Uterus (tissue), 4 donors: Measurements from ENCODE around the gene PPT1. TPM values are rescaled to one million over a fixed set of nuclear protein-coding genes. Genes with fewer than 3 reads are reported as not detected.

Experiments used
- DNase-seq, 2 donors: peaks; one replicate each; pipeline ENCODE4 v3.0.0-alpha.2; 2019 to 2020
- H3K27ac ChIP-seq, 2 donors: fragments of 200-600 bp; sonication (generic); 1 replicate in 1 of 2; 2 replicates in 1 of 2; pipeline ENCODE4 v1.5.1; 2016 to 2018
- H3K27me3 ChIP-seq, 2 donors: fragments of 200-600 bp; sonication (generic); one replicate each; pipeline ENCODE4 v1.5.1; 2018 to 2019; ENCODE audit warnings: control low read depth in 1 of 2
- H3K36me3 ChIP-seq, 2 donors: fragments of 200-600 bp; sonication (generic); one replicate each; pipeline ENCODE4 v1.5.1; 2019; ENCODE audit warnings: control low read depth in 1 of 2
- H3K4me1 ChIP-seq, 2 donors: fragments of 200-600 bp; sonication (generic); one replicate each; pipeline ENCODE4 v1.5.1; 2018 to 2019; ENCODE audit warnings: control low read depth in 1 of 2
- H3K4me3 ChIP-seq, 2 donors: fragments of 200-600 bp; sonication (generic); 1 replicate in 1 of 2; 2 replicates in 1 of 2; pipeline ENCODE4 v1.5.1; 2018 to 2019; ENCODE audit warnings: mild to moderate bottlenecking in 1 of 2
- H3K9me3 ChIP-seq, 2 donors: fragments of 200-600 bp; sonication (generic); one replicate each; pipeline ENCODE4 v1.5.1; 2019; ENCODE audit warnings: control low read depth in 1 of 2
- POLR2A ChIP-seq, 2 donors: fragments of 450-650 bp; IDR thresholded peaks; one replicate each; pipeline ENCODE4 v1.6.1; 2016; ENCODE audit warnings: antibody characterized with exemption in 2 of 2, mild to moderate bottlenecking in 1 of 2, moderate library complexity in 1 of 2
- intact Hi-C: fragments of 100-400 bp; cut with DNase I; formaldehyde crosslinking; loops from one replicate; pipeline ENCODE4 v1.15.1; 2023; ENCODE audit warnings: low total_unique reads
- total RNA-seq, 4 donors: library from RNA; depleted of rRNA in 3 of 4; stranded (reverse); fragments of >200 nt in 3 of 4; gene quantifications; one replicate each; pipeline versions ENCODE4 v1.1.0 to v1.2.4, GENCODE V29; 2014 to 2023
- TF ChIP-seq, protein P1 (sequence below), 4 experiments: fragments of 200-600 bp in 2 of 4; fragments of 450-650 bp in 2 of 4; sonication (generic) in 2 of 4; IDR thresholded peaks; one replicate each; pipeline ENCODE4 v1.5.1; 2016 to 2019; ENCODE audit warnings: antibody characterized with exemption in 4 of 4, mild to moderate bottlenecking in 2 of 4, moderate library complexity in 1 of 4
- donor health status: DM: yes; HTN: yes; CAD: no.

PPT1 gene
- total RNA-seq, 4 donors from 2014 or later = 81.7 to 123 (median 94.5) TPM

DNA sequence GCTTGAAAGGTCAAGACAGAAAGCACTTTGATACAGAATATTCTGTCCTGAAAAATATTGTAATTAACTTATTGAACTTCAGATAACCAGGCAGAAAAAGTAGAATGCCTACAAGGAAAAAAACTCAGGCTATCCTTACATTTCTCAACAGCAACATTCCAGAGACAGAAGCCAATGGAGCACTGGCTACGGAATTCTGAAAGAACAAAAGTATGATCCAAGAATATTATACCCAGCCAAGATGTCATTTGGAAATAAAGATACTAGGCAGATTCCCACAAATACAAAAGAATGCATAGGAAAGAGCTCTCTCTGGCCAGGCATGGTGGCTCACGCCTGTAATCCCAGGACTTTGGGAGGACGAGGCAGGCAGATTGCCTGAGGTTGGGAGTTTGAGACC lies 5.8 kb upstream of the PPT1 start:
- Histone ChIP-seq H3K4me1 (no peaks in the 10 kb centered on the region), H3K27me3 (no peaks in the 10 kb centered on the region), H3K36me3 (no peaks in the 10 kb centered on the region), H3K9me3 (peaks cover 0 to 3% of the 10 kb centered on the region in 2 donors), H3K27ac (no peak overlapping the region), H3K4me3 (no peak overlapping the region)
- TF ChIP-seq, protein P1, sequence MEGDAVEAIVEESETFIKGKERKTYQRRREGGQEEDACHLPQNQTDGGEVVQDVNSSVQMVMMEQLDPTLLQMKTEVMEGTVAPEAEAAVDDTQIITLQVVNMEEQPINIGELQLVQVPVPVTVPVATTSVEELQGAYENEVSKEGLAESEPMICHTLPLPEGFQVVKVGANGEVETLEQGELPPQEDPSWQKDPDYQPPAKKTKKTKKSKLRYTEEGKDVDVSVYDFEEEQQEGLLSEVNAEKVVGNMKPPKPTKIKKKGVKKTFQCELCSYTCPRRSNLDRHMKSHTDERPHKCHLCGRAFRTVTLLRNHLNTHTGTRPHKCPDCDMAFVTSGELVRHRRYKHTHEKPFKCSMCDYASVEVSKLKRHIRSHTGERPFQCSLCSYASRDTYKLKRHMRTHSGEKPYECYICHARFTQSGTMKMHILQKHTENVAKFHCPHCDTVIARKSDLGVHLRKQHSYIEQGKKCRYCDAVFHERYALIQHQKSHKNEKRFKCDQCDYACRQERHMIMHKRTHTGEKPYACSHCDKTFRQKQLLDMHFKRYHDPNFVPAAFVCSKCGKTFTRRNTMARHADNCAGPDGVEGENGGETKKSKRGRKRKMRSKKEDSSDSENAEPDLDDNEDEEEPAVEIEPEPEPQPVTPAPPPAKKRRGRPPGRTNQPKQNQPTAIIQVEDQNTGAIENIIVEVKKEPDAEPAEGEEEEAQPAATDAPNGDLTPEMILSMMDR (IDR thresholded peaks at IDR 0.05) = no peak
- TF ChIP-seq POLR2A (IDR thresholded peaks at IDR 0.05) = no peak
- DNase-seq = no peak
- intact Hi-C loops = no loop called here

DNA sequence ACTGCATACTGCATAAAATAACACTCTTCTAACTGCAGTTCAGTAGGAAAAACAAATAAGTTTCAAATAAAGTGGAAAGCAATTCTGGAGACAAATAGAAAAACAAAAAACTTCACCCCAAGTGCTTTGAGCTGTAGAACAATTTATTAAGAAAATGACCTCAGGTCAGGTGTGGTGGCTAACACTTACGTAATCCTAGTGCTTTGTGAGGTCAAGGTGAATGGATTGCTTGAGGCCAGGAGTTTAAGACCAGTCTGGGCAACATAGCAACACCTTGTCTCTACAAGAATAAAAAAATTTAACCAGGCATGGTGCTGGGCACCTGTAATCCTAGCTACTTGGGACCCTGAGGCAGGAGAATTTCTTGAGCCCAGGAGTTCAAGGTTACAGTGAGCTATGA lies 5.0 kb upstream of the PPT1 start:
- Histone ChIP-seq H3K4me3 (no peak overlapping the region), H3K9me3 (peaks cover 0 to 3% of the 10 kb centered on the region in 2 donors), H3K36me3 (no peaks in the 10 kb centered on the region), H3K4me1 (no peaks in the 10 kb centered on the region), H3K27ac (no peak overlapping the region), H3K27me3 (no peaks in the 10 kb centered on the region)
- intact Hi-C loops = no loop called here
- no peak for DNase-seq
- no peak for TF ChIP-seq POLR2A (IDR thresholded peaks at IDR 0.05)
- TF ChIP-seq, protein P1 (IDR thresholded peaks at IDR 0.05) = no peak

DNA sequence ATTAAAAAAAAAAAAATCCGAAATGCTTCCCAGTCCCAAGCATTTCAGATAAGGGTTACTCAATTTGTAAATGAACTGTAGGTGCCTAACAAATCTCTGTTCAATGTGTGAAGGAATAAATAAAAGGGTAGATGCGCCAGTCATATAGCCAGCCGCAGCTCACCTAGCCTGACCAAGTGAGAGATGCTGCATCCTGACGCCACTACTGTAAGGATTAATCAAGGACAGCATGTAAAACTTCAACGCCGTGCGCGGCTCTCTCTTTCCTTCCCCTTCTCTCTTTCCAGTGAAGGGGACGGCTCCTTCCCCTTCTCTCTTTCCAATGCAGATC lies 441 bp downstream of the PPT1 start:
- peak overlapping the region; percentile 75 to 77 for H3K27ac ChIP-seq
- TF ChIP-seq, protein P1 (IDR thresholded peaks at IDR 0.05) = no peak
- TF ChIP-seq POLR2A (IDR thresholded peaks at IDR 0.05) = no peak

DNA sequence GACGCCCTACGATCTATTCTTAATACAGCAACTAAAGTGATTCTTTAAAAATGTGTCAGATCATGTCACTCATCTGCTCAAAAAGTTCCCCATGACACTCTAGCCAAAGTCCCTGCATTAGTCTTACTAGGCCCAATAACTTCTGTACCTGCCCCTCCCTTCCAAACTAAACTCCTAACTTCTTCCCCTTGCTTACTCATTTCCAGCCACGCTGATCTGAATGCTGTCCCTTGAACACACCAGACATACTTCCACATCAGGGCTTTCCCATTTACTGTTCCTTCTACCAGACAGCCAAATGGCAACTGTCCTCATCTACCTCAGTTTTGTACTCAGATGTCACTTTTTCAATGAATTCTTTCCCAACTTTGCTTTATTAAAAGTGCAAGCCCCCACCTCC lies 1.2 kb downstream of the PPT1 start:
- no peaks in the 10 kb centered on the region for H3K27me3 ChIP-seq
- intact Hi-C loops = no loop called here
- DNase-seq = no peak

More for the DNA sequence above, 441 bp downstream of the PPT1 start:
- no peaks in the 10 kb centered on the region for H3K4me1 ChIP-seq
- H3K36me3 ChIP-seq = no peaks in the 10 kb centered on the region
- no peaks in the 10 kb centered on the region for H3K27me3 ChIP-seq
- intact Hi-C loops = no loop called here
- DNase-seq = no peak
- H3K9me3 ChIP-seq = peaks cover 0 to 3% of the 10 kb centered on the region in 2 donors
- peak overlapping the region; percentile 83 to 90 for H3K4me3 ChIP-seq

DNA sequence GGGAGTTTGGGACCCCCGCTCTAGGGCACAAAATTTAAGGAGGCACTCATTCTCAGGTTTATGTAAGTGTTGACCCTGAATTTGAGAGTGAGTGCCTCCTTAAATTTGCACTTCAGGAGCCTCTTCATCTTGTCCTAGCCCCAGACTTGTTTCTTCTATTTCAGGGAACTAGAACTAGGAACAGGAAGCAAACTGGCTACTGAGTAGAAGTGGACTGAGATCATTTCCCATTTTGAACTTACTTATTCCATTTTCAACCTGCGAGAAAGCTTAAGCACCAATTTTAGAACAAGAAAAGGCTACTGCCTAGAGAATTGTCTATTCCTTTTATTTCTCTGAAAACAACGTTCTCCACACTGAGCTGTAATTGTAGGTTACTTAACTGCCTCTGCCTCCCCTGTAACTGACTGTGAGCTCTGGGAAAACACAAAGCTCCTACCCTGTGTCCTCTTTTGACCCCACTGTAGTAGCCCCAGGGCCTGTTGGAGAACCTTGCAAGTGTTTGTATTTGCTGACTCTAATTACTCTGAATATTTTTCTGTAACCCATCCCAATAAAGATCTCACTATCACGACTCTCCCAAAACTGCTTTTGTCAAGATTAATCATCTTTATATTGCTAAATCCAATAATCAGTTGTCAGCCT lies 2.5 kb downstream of the PPT1 start:
- H3K4me3 ChIP-seq = no peak overlapping the region
- H3K27ac ChIP-seq = no peak overlapping the region
- H3K9me3 ChIP-seq = no peaks in the 10 kb centered on the region
- TF ChIP-seq, protein P1 (IDR thresholded peaks at IDR 0.05) = no peak
- TF ChIP-seq POLR2A (IDR thresholded peaks at IDR 0.05) = no peak
- no peaks in the 10 kb centered on the region for H3K4me1 ChIP-seq
- H3K36me3 ChIP-seq = no peaks in the 10 kb centered on the region
- intact Hi-C loops = no loop called here
- H3K27me3 ChIP-seq = no peaks in the 10 kb centered on the region
- no peak for DNase-seq

More for the DNA sequence above, 1.2 kb downstream of the PPT1 start:
- H3K27ac ChIP-seq = no peak overlapping the region
- H3K9me3 ChIP-seq = peaks cover 0 to 3% of the 10 kb centered on the region in 2 donors
- TF ChIP-seq POLR2A (IDR thresholded peaks at IDR 0.05) = no peak
- TF ChIP-seq, protein P1 (IDR thresholded peaks at IDR 0.05) = no peak
- H3K4me1 ChIP-seq = no peaks in the 10 kb centered on the region
- H3K4me3 ChIP-seq = no peak overlapping the region
- no peaks in the 10 kb centered on the region for H3K36me3 ChIP-seq
